Brain microvascular endothelial cell (primary cell): ENCODE measurements around the gene LHFPL6.

Experiments
- DNase-seq: peaks from one replicate; pipeline ENCODE4 v3.0.0-alpha.2; 2020
- H3K27ac ChIP-seq: fragments of 250-450 bp; sonication (Bioruptor Pico); 2 replicates; pipeline ENCODE4 v1.5.1; 2020; ENCODE audit warnings: mild to moderate bottlenecking, moderate library complexity
- H3K27me3 ChIP-seq: fragments of 250-450 bp; sonication (Bioruptor Pico); replicated peaks from 2 replicates; pipeline ENCODE4 v1.5.1; 2020; ENCODE audit warnings: mild to moderate bottlenecking
- H3K36me3 ChIP-seq: fragments of 250-450 bp; sonication (Bioruptor Pico); replicated peaks from 2 replicates; pipeline ENCODE4 v1.5.1; 2020; ENCODE audit warnings: mild to moderate bottlenecking
- H3K4me3 ChIP-seq: 2 replicates; pipeline ENCODE4 v1.5.1; 2011; ENCODE audit warnings: low read depth, mild to moderate bottlenecking, control low read depth, low read length, moderate library complexity
- in situ Hi-C: cut with HindIII; loops from 2 replicates; pipeline ENCODE4 v1.10.0; 2017; ENCODE audit warnings: low sequenced_read_pairs, low pct_ligation_motif_present
- TF ChIP-seq, protein P1 (sequence below): IDR thresholded peaks from 2 replicates; pipeline ENCODE4 v1.5.1; 2011; ENCODE audit warnings: low read depth, mild to moderate bottlenecking, moderate library complexity, low read length, control low read depth, inconsistent platforms; ENCODE audit errors: missing control alignments

LHFPL6 gene

DNA sequence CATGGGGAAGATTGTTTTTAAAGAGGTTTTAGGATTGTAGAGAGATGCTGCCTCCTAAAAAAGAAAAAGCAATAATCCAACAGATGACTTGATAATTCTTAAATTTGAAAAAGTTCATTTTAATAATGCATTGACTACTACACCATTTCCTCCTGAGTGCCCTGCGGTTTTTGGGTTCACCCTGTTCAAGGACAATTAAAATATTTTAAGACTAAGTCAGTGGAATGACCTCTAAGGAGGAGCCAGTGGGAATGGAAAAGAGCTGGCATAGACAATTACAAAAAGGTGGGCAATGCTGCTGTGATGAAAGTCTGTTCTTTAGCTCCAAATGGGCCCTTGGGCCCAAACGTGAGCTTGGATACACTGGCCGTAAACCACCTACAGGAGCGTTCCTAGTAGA, 217.8 kb downstream of the LHFPL6 start:
- Histone ChIP-seq H3K27me3 (no peaks in the 10 kb centered on the region), H3K36me3 (no peaks in the 10 kb centered on the region), H3K4me3 (no peak overlapping the region), H3K27ac (no peak overlapping the region)
- TF ChIP-seq, protein P1, sequence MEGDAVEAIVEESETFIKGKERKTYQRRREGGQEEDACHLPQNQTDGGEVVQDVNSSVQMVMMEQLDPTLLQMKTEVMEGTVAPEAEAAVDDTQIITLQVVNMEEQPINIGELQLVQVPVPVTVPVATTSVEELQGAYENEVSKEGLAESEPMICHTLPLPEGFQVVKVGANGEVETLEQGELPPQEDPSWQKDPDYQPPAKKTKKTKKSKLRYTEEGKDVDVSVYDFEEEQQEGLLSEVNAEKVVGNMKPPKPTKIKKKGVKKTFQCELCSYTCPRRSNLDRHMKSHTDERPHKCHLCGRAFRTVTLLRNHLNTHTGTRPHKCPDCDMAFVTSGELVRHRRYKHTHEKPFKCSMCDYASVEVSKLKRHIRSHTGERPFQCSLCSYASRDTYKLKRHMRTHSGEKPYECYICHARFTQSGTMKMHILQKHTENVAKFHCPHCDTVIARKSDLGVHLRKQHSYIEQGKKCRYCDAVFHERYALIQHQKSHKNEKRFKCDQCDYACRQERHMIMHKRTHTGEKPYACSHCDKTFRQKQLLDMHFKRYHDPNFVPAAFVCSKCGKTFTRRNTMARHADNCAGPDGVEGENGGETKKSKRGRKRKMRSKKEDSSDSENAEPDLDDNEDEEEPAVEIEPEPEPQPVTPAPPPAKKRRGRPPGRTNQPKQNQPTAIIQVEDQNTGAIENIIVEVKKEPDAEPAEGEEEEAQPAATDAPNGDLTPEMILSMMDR, result no peak
- in situ Hi-C loops, result no loop called here
- no peak for DNase-seq

DNA sequence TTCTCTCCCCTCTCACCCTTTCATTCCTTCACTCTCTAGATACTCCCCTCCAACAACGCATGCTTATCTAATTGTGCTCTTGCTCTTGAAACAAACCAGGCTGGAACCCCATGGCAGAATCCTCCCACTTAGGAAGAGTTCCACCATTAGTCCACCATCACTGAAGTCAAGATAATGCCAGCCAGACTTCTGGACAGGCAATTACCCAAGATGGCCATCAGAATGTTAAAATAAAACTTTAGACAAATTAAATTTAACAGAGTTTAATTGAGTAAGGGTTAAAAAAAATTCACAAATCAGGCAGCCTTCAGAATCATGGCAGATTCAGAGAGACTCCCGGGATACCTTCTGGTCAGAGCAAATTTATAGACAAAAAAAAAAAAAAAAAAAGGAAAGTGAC, 221.5 kb downstream of the LHFPL6 start:
- DNase-seq, result no peak
- H3K27ac ChIP-seq, result no peak overlapping the region
- no peak overlapping the region for H3K4me3 ChIP-seq
- H3K36me3 ChIP-seq, result no peaks in the 10 kb centered on the region
- TF ChIP-seq, protein P1, result no peak
- no peaks in the 10 kb centered on the region for H3K27me3 ChIP-seq
- in situ Hi-C loops, result no loop called here

DNA sequence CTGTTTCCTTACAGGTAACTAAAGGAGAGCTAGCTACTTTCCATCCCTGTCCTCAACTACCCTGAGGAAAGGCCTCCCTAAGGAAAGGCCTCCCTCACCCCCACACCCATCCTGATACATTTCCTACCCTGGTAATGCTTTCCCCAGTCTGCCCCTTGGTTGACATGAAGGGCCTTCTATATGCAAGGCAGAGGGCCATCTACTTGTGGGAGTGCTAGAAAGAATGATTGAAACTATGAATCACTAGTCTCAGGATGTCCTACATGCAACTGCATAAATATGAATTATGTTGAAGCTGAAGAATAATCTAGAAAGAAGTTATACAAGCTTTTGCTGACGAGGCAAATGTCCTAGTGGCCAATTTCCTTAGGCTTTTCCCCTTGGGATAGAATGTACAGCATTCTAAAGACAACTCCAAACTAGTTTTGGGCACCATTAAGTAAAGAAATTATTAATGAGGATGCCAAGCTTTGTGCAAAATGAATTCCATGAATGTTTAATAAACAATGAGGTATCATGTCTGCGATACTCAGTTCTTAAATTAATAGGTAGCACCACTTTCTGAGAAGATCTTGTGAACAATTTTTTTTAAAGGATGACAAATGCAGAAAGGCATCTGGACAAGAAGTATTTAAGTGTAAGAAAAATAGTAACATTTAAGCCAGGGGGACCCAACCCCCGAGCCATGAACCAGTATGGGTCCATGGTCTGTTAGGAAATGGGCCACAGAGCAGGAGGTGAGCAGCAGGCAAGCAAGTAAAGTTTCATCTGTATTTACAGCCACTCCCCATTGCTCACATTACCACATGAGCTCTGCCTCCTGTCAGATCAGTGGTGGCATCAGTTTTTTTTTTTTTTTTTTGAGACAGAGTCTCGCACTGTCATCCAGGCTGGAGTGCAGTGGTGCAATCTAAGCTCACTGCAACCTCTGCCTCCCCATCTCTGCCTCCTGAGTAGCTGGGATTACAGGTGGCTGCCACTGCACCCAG, 223.0 kb downstream of the LHFPL6 start:
- Histone ChIP-seq H3K36me3 (no peaks in the 10 kb centered on the region), H3K27me3 (no peaks in the 10 kb centered on the region), H3K27ac (no peak overlapping the region), H3K4me3 (no peak overlapping the region)
- TF ChIP-seq, protein P1, result no peak
- DNase-seq, result no peak
- in situ Hi-C loops, result no loop called here

DNA sequence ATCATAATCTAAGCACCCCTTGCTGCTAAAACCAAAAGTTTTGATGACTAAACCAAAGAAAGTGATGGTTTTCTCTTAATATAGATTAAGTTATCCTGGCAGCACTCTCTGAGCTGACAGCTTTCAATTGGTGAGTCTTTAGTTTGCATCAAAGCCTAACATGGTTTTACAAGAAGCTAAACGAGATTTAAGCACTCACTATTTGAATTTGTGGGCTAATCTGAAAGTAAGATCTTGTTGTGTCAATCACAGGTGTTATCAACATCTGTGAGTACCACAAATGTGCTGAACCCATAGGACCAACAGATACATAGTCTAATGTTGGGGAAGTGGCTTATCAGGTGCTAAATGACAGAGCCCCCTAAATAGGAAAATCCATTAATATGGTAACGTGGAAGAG, 223.9 kb downstream of the LHFPL6 start:
- in situ Hi-C loops, result no loop called here
- no peak overlapping the region for H3K27ac ChIP-seq
- no peaks in the 10 kb centered on the region for H3K36me3 ChIP-seq
- TF ChIP-seq, protein P1, result no peak
- no peaks in the 10 kb centered on the region for H3K27me3 ChIP-seq
- no peak overlapping the region for H3K4me3 ChIP-seq
- DNase-seq, result no peak

DNA sequence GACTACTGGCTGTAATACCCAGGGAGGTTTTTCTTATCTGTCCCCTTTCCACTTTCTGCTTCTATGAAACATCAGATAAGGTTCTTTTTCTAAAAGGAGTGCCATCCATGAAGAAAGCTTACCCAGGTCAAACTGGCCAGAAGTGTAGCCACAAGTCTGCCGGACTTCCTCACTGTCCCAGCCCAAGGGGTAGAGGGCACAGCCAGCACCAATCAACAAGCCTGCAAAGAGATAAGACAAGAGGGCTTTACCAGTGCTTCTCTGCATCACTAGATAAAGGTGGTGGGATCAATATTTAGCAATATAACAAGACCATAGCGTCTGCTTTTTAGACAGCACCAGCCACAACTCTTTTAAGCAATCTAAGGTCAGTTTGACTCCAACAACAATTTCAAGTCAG, 224.7 kb downstream of the LHFPL6 start:
- Histone ChIP-seq H3K27me3 (no peaks in the 10 kb centered on the region), H3K27ac (no peak overlapping the region), H3K36me3 (no peaks in the 10 kb centered on the region), H3K4me3 (no peak overlapping the region)
- DNase-seq, result no peak
- TF ChIP-seq, protein P1, result no peak
- in situ Hi-C loops, result no loop called here

GRCh38 chr13:39377699-39378098, 225.3 kb downstream of the LHFPL6 start:
- H3K36me3 ChIP-seq, result no peaks in the 10 kb centered on the region
- no peak for DNase-seq
- no peak overlapping the region for H3K27ac ChIP-seq
- no peaks in the 10 kb centered on the region for H3K27me3 ChIP-seq
- no peak overlapping the region for H3K4me3 ChIP-seq
- TF ChIP-seq, protein P1, result no peak
- in situ Hi-C loops, result no loop called here
